SH-SY5Y (cell line): ENCODE measurements around the gene URB2.

Source experiments
- GATA2 ChIP-seq: IDR thresholded peaks from 2 replicates; pipeline ENCODE4 v1.6.1; 2011; ENCODE audit warnings: mild to moderate bottlenecking, low read depth, low read length
- GATA3 ChIP-seq: IDR thresholded peaks from 2 replicates; pipeline ENCODE4 v1.6.1; 2011; ENCODE audit warnings: low read depth, mild to moderate bottlenecking, low read length, moderate library complexity

URB2 gene

DNA sequence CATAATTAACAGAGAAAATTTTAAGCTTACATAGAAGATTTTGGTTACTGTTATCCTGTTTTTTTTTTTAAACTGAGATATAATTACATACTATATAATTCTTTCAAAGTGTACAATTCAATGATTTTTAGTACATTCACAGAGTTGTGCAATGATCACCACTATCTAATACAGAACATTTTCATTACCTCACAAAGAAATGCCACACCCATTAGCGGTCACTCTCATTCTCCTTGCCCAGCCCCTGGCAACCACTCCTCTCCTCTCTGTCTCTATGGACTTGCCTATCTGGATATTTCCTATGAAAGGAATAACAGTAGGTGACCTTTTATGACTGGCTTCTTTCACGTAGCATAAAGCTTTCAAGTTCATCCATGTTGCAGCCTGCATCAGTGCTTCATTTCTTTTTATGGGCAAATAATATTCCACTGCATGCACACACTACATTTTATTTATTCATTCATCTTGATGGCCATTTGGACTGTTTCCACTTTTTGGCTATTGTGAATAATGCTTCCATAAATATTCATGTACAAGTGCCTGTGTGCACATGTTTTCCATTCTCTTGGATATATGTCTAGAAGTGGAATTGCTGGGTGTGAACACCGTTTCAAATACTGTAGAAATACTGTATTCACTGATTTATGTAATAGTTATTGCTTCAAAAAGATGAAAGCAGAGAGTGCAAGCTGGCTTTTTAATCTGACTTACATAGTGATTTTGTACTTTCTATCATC lies 26.7 kb upstream of the URB2 start:
- TF ChIP-seq GATA3 (no peak), GATA2 (no peak)

DNA sequence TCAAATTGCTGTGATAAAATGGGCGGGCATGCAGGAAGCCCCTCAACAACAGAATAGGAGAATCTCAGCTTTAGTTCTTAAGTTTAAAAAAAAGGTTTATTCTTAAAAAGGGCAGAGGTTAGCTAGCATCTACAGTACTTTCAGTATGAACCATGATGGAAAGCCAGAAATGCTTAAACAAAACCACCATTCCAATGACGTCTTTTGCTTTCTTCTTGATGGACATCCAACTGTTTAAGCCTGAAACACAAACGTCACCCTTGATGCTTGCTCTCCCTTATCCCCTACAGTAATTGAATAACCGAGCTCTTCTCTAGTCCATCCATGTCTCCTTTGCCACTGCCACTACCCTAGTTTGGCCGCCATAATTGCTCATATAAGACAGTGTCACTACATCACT lies 25.8 kb upstream of the URB2 start:
- TF ChIP-seq GATA3 (no peak), GATA2 (no peak)

DNA sequence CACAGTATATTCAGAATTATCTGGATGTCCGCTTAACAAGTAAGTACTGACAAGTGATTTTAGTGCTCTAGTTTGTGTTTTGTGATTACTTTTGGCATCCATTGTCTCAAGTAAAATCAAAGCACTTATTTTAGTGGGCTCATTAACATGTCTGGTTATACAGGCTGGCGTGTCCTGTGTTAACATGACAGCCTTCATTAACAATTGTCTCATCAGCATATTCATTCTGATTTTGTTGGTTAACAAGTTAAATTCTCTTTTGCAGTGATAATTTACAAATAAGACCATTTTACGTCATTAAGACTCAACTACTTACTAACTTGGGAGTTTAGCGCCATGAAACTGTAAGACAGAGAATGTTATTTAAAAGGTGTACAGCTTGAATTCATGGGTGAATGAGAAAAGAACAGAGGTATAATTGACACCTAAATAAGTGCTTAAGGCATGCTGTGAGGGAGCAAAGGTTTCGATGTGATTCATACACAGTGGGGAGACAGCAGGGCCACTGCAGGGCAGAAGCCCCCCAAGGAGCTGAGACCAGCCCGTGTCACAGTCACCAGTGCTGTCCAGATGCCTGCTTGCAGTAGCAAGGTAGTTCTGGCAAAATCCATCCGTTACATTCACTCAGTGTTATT lies 22.6 kb upstream of the URB2 start:
- TF ChIP-seq GATA3 (no peak), GATA2 (no peak)

DNA sequence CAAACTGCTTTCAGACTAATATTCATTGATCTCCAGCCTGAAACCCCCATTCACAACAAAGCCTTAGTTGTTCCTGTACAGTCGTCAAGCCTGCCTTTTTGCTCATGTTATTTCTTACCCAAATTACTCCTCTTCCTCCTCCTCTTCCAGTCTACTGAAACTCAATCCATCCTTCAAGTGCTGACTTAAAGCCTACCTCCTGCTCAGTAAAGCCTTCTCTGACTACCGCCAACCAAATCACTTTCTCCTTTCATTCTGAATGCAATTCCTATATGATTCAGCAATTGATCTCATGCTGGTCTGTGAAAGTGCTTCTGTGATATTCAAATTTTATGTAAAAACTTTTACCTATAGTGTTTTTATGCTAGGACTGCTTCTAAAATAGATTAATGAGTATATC lies 18.7 kb upstream of the URB2 start:
- TF ChIP-seq GATA3 (no peak), GATA2 (no peak)

DNA sequence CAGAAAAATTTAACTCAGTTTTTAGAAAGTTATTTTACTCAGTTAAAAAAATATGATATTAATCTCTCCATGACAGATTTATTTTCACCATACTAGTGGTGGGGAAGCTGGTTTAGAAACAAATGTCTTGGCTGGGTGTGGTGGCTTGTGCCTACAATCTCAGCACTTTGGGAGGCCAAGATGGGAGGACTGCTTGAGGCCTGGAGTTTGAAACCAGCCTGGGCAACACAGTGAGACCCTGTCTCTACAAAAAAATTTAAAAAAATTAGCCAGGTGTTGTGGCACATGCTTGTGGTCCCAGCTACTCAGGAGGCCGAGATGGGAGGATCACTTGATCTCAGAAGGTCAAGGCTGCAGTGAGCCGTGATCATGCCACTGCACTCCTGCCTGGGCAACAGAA lies 17.5 kb upstream of the URB2 start:
- TF ChIP-seq GATA3 (no peak), GATA2 (no peak)

DNA sequence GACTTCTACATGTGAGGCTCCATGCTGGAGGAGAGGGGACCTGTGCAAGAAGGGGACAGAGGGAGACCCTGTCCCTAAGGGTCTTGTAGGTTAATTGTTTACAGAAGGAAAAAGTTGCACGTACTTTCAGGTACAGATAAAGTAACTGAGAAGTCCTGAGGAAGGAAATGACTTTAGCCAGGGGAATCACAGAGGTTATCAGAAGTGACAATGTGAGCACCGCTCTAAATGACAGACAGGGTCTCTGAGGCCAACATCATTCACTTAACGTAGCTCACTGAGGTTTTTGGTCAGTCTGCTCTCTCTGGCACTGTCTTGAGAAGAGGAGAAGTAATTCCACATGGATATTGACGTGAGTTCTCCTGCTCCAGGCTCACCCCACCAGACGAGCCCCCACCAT lies 12.1 kb upstream of the URB2 start:
- TF ChIP-seq GATA2, result no peak
- TF ChIP-seq GATA3, result no peak

DNA sequence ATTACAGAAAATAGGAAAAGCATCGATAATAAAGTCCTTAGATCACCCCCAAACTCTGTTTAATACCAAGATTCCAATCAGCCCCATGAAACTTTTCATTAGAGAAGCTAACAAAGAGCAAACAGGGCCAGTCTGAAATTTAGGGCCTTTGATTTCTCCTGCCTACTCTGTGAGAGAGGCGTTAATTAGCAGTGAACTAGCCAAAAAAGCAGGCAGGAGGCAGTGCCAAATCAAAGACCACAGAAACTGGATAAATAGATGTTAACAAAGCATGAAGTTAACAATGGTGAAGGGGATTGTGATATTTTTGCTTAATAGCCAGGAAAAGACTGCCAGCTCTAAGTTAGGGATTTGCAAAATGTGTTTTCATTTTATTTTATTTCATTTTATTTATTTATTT lies 11.3 kb upstream of the URB2 start:
- TF ChIP-seq GATA2, result no peak

DNA sequence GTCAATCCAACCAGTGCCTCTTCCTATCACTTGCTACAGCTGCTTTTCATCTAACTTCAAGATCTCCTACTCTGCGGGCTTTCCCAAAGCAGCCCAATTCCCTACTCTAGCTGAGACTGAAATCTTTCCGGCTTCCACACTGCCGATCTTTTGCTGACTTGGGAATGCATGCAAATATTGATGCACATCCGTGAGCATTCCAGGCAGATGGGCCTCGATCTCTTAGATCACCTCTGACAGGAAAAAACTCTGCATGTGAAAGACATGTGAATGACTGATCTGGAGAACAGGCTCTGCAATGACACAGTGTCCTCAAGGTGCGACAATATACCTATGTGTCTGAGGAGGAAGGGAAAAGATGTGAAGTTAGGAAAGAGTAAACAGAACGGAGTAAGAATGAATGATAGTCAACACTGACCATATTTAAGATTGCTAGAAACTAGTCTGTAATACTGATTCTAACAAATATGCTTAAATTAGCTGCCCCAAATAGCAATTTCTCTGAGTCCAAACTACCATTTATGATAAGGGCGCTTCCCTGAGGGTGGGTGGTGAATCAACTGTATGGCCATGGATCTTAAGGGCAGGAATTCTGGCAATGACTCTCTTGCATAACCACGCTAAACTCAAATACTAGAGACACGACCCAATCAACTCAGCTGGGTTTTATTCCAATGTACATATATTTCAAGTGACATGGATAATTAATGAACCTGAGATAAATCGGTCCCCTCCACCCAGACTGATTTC lies 8.5 kb upstream of the URB2 start:
- TF ChIP-seq GATA3, result no peak
- TF ChIP-seq GATA2, result no peak

DNA sequence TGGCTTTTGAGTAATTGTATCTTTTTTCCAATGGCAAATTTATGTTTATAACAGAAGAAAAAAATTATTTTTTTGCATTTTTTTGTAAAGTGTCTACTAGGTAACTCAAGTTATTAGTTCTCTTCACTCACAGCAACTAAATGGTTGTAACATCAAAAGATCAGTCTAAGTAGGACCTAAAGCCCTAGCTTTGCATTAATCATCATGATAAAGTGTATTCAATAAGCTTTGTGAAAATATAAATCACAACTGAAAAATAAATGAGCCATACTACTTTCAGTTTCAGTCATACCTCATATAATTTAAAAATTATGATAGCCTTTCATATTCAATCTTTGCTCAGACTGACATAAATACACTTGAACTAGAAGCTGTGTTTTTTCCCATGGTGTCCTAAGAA lies 7.0 kb upstream of the URB2 start:
- TF ChIP-seq GATA3 (no peak), GATA2 (no peak)

DNA sequence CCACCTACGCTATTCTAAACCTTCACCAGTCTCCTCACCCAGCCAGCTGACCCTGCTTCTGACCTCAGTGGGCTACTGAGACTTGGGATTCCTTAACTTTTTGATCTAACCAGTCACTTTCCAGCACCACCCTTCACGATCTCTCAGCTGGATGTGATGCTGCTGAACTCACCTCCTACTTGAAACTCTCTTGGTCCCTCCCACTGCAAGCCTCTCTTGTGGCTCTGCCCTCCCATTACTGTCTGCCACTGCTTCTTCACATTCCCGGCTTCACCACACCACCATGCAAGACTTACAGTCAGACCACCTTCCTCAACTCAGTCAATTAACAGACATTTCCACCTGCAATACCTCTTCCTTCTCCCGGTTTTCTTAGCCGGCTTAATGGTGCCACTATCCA lies 6.4 kb upstream of the URB2 start:
- TF ChIP-seq GATA2 (no peak), GATA3 (no peak)

DNA sequence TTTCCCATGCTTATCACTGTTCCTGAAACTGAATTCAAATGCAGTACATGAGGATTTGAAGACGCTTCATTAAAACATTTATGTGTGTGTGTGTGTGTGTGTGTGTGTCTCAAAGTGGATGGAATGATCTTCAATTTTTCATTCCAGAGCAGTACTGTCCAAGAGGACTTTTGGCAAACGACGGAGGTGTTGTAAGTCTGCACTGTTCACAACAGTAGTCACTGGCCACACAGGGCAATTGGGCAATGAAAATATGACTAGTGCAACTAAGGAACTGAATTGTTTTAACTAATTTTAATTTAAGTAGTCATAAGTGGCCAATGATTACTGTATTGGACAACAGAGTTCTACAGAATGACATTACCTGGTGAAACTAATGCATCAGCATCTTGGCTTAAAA lies 5.2 kb upstream of the URB2 start:
- TF ChIP-seq GATA3, result no peak

DNA sequence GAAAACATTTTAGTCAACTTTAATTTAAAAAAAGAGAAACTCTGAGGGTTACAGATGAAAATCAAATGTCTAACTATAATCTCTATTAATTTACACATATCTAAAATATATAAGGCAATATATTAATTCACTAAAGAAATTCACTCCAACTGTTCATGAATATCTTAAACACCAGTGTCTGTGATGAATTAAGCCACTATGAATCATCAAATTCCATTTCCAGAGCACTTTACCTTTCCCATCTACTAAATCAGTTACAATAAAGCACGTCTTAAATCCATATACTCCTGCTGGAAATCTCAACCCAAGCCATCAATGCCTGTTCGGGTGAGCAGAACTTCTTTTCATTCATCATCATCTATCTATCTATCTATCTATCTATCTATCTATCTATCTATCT lies 4.4 kb upstream of the URB2 start:
- TF ChIP-seq GATA3 (no peak), GATA2 (no peak)

DNA sequence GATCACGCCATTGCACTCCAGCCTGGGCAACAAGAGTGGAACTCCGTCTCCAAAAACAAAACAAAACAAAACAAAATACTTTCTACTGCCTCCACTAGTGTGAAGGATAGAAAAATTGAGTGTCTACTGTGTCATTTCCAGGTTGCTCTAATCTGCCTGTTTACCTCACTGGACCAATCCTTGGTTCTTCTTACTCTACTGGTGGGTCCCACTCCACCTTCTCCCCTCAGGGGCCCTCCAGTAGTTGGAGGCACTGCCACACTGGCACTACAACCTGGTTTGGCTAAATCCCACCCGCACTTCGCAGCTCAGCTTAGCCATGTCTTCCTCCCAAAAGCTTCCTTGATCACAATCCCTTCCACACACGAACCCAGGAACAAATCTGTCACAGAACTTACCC lies 2.8 kb upstream of the URB2 start:
- TF ChIP-seq GATA3, result no peak
- no peak for TF ChIP-seq GATA2

DNA sequence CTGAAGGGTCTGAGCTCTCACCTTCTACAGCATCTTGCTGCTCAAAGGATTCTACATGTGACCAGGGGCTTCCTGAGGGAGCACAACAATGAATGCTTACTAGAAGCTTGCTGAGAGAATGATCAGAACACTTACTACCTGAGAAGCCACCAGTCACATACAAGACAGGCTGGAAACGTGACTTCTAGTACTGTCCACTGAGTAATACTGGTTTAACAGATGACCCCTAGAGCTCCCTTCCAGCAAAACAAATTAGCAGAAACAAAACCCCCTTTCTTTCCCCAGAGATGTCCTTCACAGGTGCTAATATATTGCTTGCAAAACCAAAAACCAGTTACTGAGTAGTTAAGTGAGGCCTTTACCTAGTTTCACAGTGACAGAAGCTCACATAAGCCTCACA lies 2.2 kb upstream of the URB2 start:
- no peak for TF ChIP-seq GATA3
- TF ChIP-seq GATA2, result no peak

DNA sequence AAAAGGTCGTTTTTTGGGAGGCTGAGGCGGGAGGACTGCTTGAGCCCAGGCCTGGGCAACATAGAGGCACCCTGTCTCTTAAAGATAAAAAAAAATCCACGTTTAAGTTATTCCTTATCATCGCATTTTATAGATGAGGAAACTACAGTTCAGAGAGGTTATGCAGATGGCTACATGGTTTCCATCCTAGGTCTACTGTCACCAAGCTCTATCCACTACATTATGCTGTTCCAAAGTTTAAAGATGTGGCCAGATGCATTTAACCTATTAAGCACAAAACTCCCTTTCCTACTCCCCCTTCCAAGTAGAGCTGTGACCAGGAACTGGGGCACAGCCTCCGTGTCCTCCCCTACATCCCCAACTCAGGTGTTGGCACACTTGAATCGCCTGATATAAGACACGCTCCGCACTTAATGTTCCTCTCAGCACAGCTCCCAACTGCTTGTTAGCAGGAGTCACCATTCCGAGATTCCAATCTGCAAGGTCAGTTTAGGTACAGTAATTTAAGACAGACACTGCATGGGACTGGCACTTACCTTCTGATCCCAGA lies 1.5 kb upstream of the URB2 start:
- TF ChIP-seq GATA2, result no peak
- TF ChIP-seq GATA3, result no peak
